GM23338 (cell line): ENCODE measurements around the gene CMPK2. TPM values are rescaled to one million over a fixed set of nuclear protein-coding genes. Genes with fewer than 3 reads are reported as not detected.

Experiments used
- ATAC-seq: fragments of 200-7000 bp; cut with Tn5 transposase; 3 replicates; pipeline ENCODE4 v1.9.1; 2020
- DNase-seq: peaks from one replicate; pipeline ENCODE4 v3.0.0-alpha.2; 2015; ENCODE audit warnings: low spot score
- H2AFZ ChIP-seq: fragments of 200-600 bp; sonication (generic); 2 replicates; pipeline ENCODE4 v1.8.0; 2016; ENCODE audit warnings: antibody characterized with exemption, mild to moderate bottlenecking, moderate library complexity
- H3F3A ChIP-seq: fragments of 200-600 bp; sonication (generic); replicated peaks from 2 replicates; pipeline ENCODE4 v1.8.0; 2017; ENCODE audit warnings: antibody characterized with exemption, mixed run types, low read depth
- H3K27ac ChIP-seq: fragments of 200-600 bp; sonication (generic); 2 replicates; pipeline ENCODE4 v1.6.1; 2016; ENCODE audit warnings: low read depth
- H3K27me3 ChIP-seq: fragments of 200-600 bp; sonication (generic); 2 replicates; pipeline ENCODE4 v1.8.0; 2016; ENCODE audit warnings: mild to moderate bottlenecking, mixed run types, moderate library complexity; ENCODE audit not compliant: insufficient read depth
- H3K36me3 ChIP-seq: fragments of 200-600 bp; sonication (generic); 2 replicates; pipeline ENCODE4 v1.8.0; 2016; ENCODE audit warnings: mild to moderate bottlenecking; ENCODE audit not compliant: insufficient read depth
- H3K4me1 ChIP-seq: fragments of 200-600 bp; sonication (generic); 2 replicates; pipeline ENCODE4 v1.8.0; 2016; ENCODE audit warnings: mild to moderate bottlenecking, moderate library complexity; ENCODE audit not compliant: insufficient read depth
- H3K4me2 ChIP-seq: fragments of 200-600 bp; sonication (generic); 2 replicates; pipeline ENCODE4 v1.7.1; 2017; ENCODE audit warnings: mixed run types
- H3K4me3 ChIP-seq: fragments of 200-600 bp; sonication (generic); 2 replicates; pipeline ENCODE4 v1.6.1; 2016; ENCODE audit warnings: mixed run types
- H3K79me2 ChIP-seq: fragments of 200-600 bp; sonication (generic); replicated peaks from 2 replicates; pipeline ENCODE4 v1.8.0; 2017; ENCODE audit warnings: mild to moderate bottlenecking; ENCODE audit not compliant: insufficient read depth
- H3K9me2 ChIP-seq: fragments of 200-600 bp; sonication (generic); 2 replicates; pipeline ENCODE4 v1.8.0; 2017; ENCODE audit not compliant: insufficient read depth
- H4K20me1 ChIP-seq: fragments of 200-600 bp; sonication (generic); replicated peaks from 2 replicates; pipeline ENCODE4 v1.8.0; 2017; ENCODE audit warnings: mild to moderate bottlenecking; ENCODE audit not compliant: insufficient read depth
- H3K27ac Mint-ChIP-seq: 2 replicates; pipeline ENCODE4 v1.8.0; 2020; ENCODE audit warnings: inconsistent platforms, mild to moderate bottlenecking, moderate library complexity, mixed read lengths
- H3K27me3 Mint-ChIP-seq: 3 replicates; pipeline ENCODE4 v1.8.0; 2022; ENCODE audit warnings: low read depth, mild to moderate bottlenecking, moderate library complexity, mixed read lengths, inconsistent platforms; ENCODE audit not compliant: insufficient read depth, poor library complexity
- H3K36me3 Mint-ChIP-seq: 3 replicates; pipeline ENCODE4 v1.8.0; 2021; ENCODE audit warnings: low read depth, mild to moderate bottlenecking, inconsistent platforms, moderate library complexity, mixed read lengths
- H3K4me1 Mint-ChIP-seq: 3 replicates; pipeline ENCODE4 v1.8.0; 2020; ENCODE audit warnings: mild to moderate bottlenecking, inconsistent platforms, mixed read lengths
- H3K4me3 Mint-ChIP-seq: 3 replicates; pipeline ENCODE4 v1.8.0; 2021; ENCODE audit warnings: moderate library complexity, mild to moderate bottlenecking, inconsistent platforms, mixed read lengths
- H3K9me3 Mint-ChIP-seq: 3 replicates; pipeline ENCODE4 v1.8.0; 2020; ENCODE audit warnings: moderate library complexity, mild to moderate bottlenecking, inconsistent platforms, mixed read lengths
- CREB1 ChIP-seq: fragments of 250-450 bp; sonication (Bioruptor Pico); IDR thresholded peaks from 2 replicates; pipeline ENCODE4 v1.5.0; 2020; ENCODE audit warnings: low read depth, mild to moderate bottlenecking, moderate library complexity
- EZH2 ChIP-seq: fragments of 200-600 bp; sonication (generic); IDR thresholded peaks from one replicate; pipeline ENCODE4 v1.8.0; 2017; ENCODE audit warnings: antibody characterized with exemption, mild to moderate bottlenecking, low read depth; ENCODE audit not compliant: unreplicated experiment
- JUNB ChIP-seq: IDR thresholded peaks from one replicate; pipeline ENCODE4 v1.6.1; 2016; ENCODE audit warnings: antibody characterized with exemption; ENCODE audit not compliant: unreplicated experiment
- NANOG ChIP-seq: IDR thresholded peaks from 2 replicates; pipeline ENCODE4 v1.6.1; 2016; ENCODE audit warnings: antibody characterized with exemption, borderline replicate concordance
- POLR2AphosphoS5 ChIP-seq: IDR thresholded peaks from 2 replicates; pipeline ENCODE4 v1.6.1; 2016; ENCODE audit warnings: antibody characterized with exemption, low read depth
- STAT1 ChIP-seq: IDR thresholded peaks from one replicate; pipeline ENCODE4 v1.6.1; 2016; ENCODE audit warnings: antibody characterized with exemption; ENCODE audit not compliant: unreplicated experiment
- ZNF331 ChIP-seq: fragments of 250-450 bp; sonication (Bioruptor Pico); IDR thresholded peaks from 2 replicates; pipeline ENCODE4 v1.5.0; 2020; ENCODE audit warnings: low read depth, mild to moderate bottlenecking, moderate library complexity
- polyA plus RNA-seq: library from polyadenylated mRNA; unstranded; fragments of >200 nt; fragmentation: Nextera tagmentation; extraction: Ambion mirVana; gene quantifications from 2 replicates; pipeline ENCODE4 v1.2.1, GENCODE V29; 2016
- total RNA-seq: library from RNA; depleted of rRNA; stranded (reverse); fragments of >200 nt; shearing (Covaris generic); gene quantifications from 2 replicates; pipeline ENCODE4 v1.2.3, GENCODE V29; 2014
- TF ChIP-seq, protein P1 (sequence below), 2 experiments: fragments of 200-600 bp in 1 of 2; sonication (generic) in 1 of 2; conservative IDR thresholded peaks; 2 replicates each; pipeline versions ENCODE4 v1.5.1 to v1.6.1; 2016 to 2017; ENCODE audit warnings: antibody characterized with exemption in 2 of 2, low read depth in 2 of 2, mild to moderate bottlenecking in 2 of 2, moderate library complexity in 1 of 2
- TF ChIP-seq, protein P2 (sequence below): IDR thresholded peaks from one replicate; pipeline ENCODE4 v1.6.1; 2018; ENCODE audit warnings: antibody characterized with exemption; ENCODE audit not compliant: unreplicated experiment
- TF ChIP-seq, protein P3 (sequence below): IDR thresholded peaks from 2 replicates; pipeline ENCODE4 v1.6.1; 2016; ENCODE audit warnings: antibody characterized with exemption

Gene CMPK2
- total and polyA plus RNA-seq, 2 experiments from 2014 or later: 0.13 to 0.56 TPM

DNA sequence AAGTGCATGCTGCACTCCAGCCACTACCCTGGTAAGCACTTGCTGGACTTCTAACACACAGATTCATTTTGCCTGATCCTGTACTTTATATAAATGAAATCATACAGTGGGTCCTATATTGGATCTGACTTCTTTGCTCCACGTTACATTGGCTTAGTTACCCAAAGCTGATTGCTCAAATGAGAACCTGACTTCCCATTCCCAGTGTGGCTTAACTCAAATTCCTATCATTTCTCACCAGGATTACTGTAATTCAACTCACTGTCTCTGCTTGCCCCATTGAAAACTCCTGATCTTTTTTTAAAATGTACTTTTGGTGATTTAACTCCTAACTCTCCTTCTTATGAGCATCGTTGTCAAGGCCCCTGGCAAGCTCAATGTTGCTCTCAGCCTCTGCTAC lies 13.3 kb upstream of the CMPK2 start (continued):
- TF ChIP-seq, protein P1, sequence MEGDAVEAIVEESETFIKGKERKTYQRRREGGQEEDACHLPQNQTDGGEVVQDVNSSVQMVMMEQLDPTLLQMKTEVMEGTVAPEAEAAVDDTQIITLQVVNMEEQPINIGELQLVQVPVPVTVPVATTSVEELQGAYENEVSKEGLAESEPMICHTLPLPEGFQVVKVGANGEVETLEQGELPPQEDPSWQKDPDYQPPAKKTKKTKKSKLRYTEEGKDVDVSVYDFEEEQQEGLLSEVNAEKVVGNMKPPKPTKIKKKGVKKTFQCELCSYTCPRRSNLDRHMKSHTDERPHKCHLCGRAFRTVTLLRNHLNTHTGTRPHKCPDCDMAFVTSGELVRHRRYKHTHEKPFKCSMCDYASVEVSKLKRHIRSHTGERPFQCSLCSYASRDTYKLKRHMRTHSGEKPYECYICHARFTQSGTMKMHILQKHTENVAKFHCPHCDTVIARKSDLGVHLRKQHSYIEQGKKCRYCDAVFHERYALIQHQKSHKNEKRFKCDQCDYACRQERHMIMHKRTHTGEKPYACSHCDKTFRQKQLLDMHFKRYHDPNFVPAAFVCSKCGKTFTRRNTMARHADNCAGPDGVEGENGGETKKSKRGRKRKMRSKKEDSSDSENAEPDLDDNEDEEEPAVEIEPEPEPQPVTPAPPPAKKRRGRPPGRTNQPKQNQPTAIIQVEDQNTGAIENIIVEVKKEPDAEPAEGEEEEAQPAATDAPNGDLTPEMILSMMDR (conservative IDR thresholded peaks at IDR 0.05; ENCODE audit: low read depth in 2 of 2): no peak

DNA sequence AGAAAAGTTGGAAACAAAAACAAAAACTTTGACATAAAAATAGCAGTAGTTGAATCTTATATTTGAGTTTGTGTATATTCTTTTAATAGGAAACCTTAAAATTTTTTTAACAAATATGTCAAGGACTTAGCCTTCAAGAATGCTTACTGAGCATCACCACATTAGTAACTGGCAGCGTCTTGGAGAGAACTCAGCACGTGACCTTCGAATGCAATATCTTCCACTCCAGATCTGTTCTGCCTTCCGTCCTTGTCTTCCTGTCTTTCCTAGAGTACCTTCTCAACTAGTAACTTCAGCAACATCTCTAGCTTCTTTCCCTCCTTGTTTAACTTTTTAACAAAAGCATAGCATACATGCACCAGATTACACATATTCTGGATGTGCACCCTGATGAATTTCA lies 12.8 kb upstream of the CMPK2 start:
- no peaks in the 10 kb centered on the region for H3K27me3 Mint-ChIP-seq
- no peak overlapping the region for H3K4me3 Mint-ChIP-seq
- Histone ChIP-seq H3K4me3 (no peak overlapping the region), H3K27me3 (no peaks in the 10 kb centered on the region), H3K27ac (no peak overlapping the region), H3K79me2 (no peaks in the 10 kb centered on the region), H3K36me3 (no peaks in the 10 kb centered on the region), H3F3A (no peaks in the 10 kb centered on the region), H3K4me2 (no peak overlapping the region), H2AFZ (no peak overlapping the region), H3K9me2 (0 out of 2 replicates have a peak, but pooled peaks cover 4% of the 10 kb centered on the region), H4K20me1 (no peaks in the 10 kb centered on the region), H3K4me1 (no peaks in the 10 kb centered on the region)
- peaks cover 49% of the 10 kb centered on the region for H3K9me3 Mint-ChIP-seq
- ATAC-seq (no peak), DNase-seq (no peak)
- peaks cover 9% of the 10 kb centered on the region; the same call in 1 of the 3 replicates for H3K36me3 Mint-ChIP-seq
- no peaks in the 10 kb centered on the region for H3K4me1 Mint-ChIP-seq
- no peak overlapping the region for H3K27ac Mint-ChIP-seq
- TF ChIP-seq, protein P2, sequence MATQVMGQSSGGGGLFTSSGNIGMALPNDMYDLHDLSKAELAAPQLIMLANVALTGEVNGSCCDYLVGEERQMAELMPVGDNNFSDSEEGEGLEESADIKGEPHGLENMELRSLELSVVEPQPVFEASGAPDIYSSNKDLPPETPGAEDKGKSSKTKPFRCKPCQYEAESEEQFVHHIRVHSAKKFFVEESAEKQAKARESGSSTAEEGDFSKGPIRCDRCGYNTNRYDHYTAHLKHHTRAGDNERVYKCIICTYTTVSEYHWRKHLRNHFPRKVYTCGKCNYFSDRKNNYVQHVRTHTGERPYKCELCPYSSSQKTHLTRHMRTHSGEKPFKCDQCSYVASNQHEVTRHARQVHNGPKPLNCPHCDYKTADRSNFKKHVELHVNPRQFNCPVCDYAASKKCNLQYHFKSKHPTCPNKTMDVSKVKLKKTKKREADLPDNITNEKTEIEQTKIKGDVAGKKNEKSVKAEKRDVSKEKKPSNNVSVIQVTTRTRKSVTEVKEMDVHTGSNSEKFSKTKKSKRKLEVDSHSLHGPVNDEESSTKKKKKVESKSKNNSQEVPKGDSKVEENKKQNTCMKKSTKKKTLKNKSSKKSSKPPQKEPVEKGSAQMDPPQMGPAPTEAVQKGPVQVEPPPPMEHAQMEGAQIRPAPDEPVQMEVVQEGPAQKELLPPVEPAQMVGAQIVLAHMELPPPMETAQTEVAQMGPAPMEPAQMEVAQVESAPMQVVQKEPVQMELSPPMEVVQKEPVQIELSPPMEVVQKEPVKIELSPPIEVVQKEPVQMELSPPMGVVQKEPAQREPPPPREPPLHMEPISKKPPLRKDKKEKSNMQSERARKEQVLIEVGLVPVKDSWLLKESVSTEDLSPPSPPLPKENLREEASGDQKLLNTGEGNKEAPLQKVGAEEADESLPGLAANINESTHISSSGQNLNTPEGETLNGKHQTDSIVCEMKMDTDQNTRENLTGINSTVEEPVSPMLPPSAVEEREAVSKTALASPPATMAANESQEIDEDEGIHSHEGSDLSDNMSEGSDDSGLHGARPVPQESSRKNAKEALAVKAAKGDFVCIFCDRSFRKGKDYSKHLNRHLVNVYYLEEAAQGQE: no peak
- TF ChIP-seq STAT1: no peak
- no peak for TF ChIP-seq CREB1 (CRISPR knock-in tag)
- TF ChIP-seq ZNF331 (CRISPR knock-in tag): no peak
- TF ChIP-seq JUNB: no peak
- TF ChIP-seq, protein P3, sequence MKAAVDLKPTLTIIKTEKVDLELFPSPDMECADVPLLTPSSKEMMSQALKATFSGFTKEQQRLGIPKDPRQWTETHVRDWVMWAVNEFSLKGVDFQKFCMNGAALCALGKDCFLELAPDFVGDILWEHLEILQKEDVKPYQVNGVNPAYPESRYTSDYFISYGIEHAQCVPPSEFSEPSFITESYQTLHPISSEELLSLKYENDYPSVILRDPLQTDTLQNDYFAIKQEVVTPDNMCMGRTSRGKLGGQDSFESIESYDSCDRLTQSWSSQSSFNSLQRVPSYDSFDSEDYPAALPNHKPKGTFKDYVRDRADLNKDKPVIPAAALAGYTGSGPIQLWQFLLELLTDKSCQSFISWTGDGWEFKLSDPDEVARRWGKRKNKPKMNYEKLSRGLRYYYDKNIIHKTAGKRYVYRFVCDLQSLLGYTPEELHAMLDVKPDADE: no peak
- no peak for TF ChIP-seq EZH2
- no peak for TF ChIP-seq POLR2AphosphoS5
- TF ChIP-seq, protein P1 (conservative IDR thresholded peaks at IDR 0.05; ENCODE audit: low read depth in 2 of 2): no peak
- TF ChIP-seq NANOG: no peak
